ENCODE data around the gene CEP135. TPM values are rescaled to one million over a fixed set of nuclear protein-coding genes. Genes with fewer than 3 reads are reported as not detected.

The CEP135 gene
- total RNA-seq = 1 to 10 TPM in 2 of 4 donors, under 1 TPM in 2; 0.71 to 1.3 (median 1.1) TPM

DNA sequence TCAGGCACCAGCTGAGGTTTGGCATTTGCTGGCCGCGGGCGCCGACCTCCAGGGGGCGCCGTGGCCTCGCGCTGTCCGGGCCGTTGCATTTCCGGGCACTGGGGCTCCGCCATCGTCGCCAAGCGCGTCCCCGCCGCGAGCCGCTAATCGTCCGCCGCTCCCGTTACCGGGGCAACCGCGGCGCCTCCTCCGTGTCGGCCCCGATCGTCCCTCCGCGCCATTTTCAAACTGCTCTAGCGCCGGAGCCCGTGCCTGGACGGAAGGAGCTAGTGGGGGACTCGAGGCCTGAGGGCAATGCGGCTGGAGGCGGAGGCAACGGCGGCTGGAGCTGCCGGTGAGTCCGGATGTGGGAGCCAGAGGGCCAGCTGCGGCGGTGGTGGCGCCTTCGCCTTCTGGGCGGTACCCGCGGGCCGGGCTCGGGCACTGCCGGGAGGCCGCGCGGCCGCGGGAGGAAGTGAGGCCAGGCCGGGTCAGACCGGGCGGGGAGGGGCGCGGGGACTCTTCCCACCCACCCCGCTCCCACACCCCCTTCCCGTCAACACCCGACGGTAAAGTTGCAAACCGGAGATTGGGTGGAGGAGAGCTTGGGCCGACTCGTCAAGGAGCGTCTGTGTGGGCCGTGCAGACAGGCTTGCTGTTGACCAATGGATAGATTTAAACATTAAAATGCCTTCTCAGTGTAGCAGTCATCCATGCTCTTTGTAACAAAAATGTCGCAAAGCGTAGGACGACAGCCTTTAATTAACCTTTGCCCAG lies at the start of gene CEP135:
CEP135 (plus strand) TSS at position 220 of the 756 bp plus-strand sequence. CDS start 3,186 bp downstream, outside the sequence.
- Histone ChIP-seq H3K27me3 (no peaks in the 10 kb centered on the region), H3K9me3 (no peaks in the 10 kb centered on the region), H3K36me3 (no peaks in the 10 kb centered on the region), H3K27ac (peak within 1 kb of the TSS; percentile 63 to 83 (median 78)), H3K4me3 (peak within 1 kb of the TSS; percentile 64 to 88 (median 78)), H3K4me1 (peaks cover 14 to 16% of the 10 kb centered on the region in 2 donors)
- peak; percentile 92 to 94 for ATAC-seq
- intact Hi-C loops (cut with DNase I; ENCODE audit: low total_unique reads) (loop anchor here (2.0 kb wide), 2 partner anchors 352 to 488 kb away; partner anchors contain the start of gene PAICS), in situ Hi-C loops (cut with MboI; ENCODE audit: low sequenced_read_pairs in 4 of 4) (no loop called here)
- peak; percentile 79 to 87 for DNase-seq
- TF ChIP-seq CTCF (IDR thresholded peaks at IDR 0.05 in 4 of 5, conservative IDR thresholded peaks at IDR 0.05 in 1 of 5) (peak; percentile 78 to 97 (median 89)), POLR2A (IDR thresholded peaks at IDR 0.05) (peak in 1 of 2 donors; percentile 37)

GRCh38 chr4:55902677-55903076 lies 46.1 kb upstream of the CEP135 start:
- Histone ChIP-seq H3K27ac (no peak overlapping the region), H3K4me3 (no peak overlapping the region), H3K4me1 (no peaks in the 10 kb centered on the region), H3K36me3 (peaks cover 0 to 66% of the 10 kb centered on the region in 2 donors), H3K9me3 (no peaks in the 10 kb centered on the region), H3K27me3 (no peaks in the 10 kb centered on the region)
- no peak for TF ChIP-seq CTCF (IDR thresholded peaks at IDR 0.05 in 4 of 5, conservative IDR thresholded peaks at IDR 0.05 in 1 of 5)
- TF ChIP-seq POLR2A (IDR thresholded peaks at IDR 0.05) = no peak
- in situ Hi-C loops (cut with MboI; ENCODE audit: low sequenced_read_pairs in 4 of 4) = no loop called here
- ATAC-seq = no peak
- intact Hi-C loops (cut with DNase I; ENCODE audit: low total_unique reads) = no loop called here
- no peak for DNase-seq

- intact Hi-C loops (cut with DNase I; ENCODE audit: low total_unique reads) = no loop called here
- Histone ChIP-seq H3K27ac (no peak overlapping the region), H3K36me3 (peaks cover 0 to 60% of the 10 kb centered on the region in 2 donors), H3K4me1 (no peaks in the 10 kb centered on the region), H3K4me3 (no peak overlapping the region), H3K9me3 (no peaks in the 10 kb centered on the region), H3K27me3 (no peaks in the 10 kb centered on the region)
- in situ Hi-C loops (cut with MboI; ENCODE audit: low sequenced_read_pairs in 4 of 4) = no loop called here
- DNase-seq (no peak), ATAC-seq (no peak)
- TF ChIP-seq POLR2A (IDR thresholded peaks at IDR 0.05) (no peak), CTCF (IDR thresholded peaks at IDR 0.05 in 4 of 5, conservative IDR thresholded peaks at IDR 0.05 in 1 of 5) (no peak)
These were observed 45.2 kb upstream of the CEP135 start for GRCh38 chr4:55903577-55903976.

GRCh38 chr4:55904576-55904975 lies 44.2 kb upstream of the CEP135 start:
- intact Hi-C loops (cut with DNase I; ENCODE audit: low total_unique reads) (no loop called here), in situ Hi-C loops (cut with MboI; ENCODE audit: low sequenced_read_pairs in 4 of 4) (no loop called here)
- DNase-seq (no peak), ATAC-seq (no peak)
- no peaks in the 10 kb centered on the region for H3K4me1 ChIP-seq
- no peaks in the 10 kb centered on the region for H3K9me3 ChIP-seq
- H3K27ac ChIP-seq = no peak overlapping the region
- H3K4me3 ChIP-seq = no peak overlapping the region
- H3K27me3 ChIP-seq = no peaks in the 10 kb centered on the region
- TF ChIP-seq POLR2A (IDR thresholded peaks at IDR 0.05) (no peak), CTCF (IDR thresholded peaks at IDR 0.05 in 4 of 5, conservative IDR thresholded peaks at IDR 0.05 in 1 of 5) (no peak)
- peaks cover 0 to 59% of the 10 kb centered on the region in 2 donors for H3K36me3 ChIP-seq

All from gastrocnemius medialis (tissue), 4 donors.